ENCODE measurements around the gene SIRT7. TPM values are rescaled to one million over a fixed set of nuclear protein-coding genes. Genes with fewer than 3 reads are reported as not detected.

The SIRT7 gene
- 14.3 TPM for polyA plus RNA-seq (2013, experiment 1 of 2; ENCODE audit: insufficient read length)
- 12.7 TPM for polyA plus RNA-seq (2013, experiment 2 of 2; ENCODE audit: insufficient read length)

DNA sequence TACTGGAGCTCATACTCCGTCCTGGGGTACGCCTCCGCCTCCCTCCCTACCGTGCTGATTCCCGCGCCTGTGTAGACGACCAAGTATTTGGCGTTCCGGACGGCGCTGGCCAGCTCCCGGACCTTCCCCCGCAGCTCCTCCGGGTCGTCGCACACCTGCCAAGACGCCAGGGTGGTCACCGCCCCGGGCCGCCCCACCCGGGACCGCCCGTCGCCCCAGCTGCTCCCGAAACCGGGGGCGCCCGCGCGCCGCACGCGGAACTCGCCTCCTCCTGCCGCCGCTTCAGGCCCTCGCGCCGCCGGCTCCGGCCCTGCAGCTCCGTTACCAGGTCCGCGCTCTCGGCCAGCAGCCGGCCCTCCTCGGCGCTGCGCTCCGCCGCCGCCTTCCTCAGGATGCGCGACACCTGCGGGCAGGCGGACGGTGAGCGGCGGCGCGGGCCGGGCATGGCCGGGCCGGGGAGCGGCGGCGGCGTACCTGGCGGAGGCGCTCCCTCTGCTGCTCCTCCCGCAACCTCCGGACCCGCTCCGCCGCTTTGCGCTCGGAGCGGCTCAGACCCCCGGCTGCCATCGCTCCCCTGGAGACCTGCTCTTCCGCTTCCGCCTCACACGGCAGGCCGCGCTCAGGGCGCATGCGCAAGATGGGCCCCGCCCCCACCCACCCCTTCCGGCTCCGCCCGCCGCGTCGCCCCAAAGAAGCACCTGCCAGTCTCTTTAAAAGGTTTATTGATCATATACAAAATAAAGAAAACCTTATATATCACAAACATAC lies at the start of gene SIRT7:
Gene SIRT7, minus strand, starts transcription at position 612 of the 768 bp plus-strand sequence. Its CDS starts 45 bp downstream, at position 567.
- peak; percentile 74 for DNase-seq

GRCh38 chr17:81967244-81967532 lies 49.2 kb upstream of the SIRT7 start:
- no peak for DNase-seq

DNA sequence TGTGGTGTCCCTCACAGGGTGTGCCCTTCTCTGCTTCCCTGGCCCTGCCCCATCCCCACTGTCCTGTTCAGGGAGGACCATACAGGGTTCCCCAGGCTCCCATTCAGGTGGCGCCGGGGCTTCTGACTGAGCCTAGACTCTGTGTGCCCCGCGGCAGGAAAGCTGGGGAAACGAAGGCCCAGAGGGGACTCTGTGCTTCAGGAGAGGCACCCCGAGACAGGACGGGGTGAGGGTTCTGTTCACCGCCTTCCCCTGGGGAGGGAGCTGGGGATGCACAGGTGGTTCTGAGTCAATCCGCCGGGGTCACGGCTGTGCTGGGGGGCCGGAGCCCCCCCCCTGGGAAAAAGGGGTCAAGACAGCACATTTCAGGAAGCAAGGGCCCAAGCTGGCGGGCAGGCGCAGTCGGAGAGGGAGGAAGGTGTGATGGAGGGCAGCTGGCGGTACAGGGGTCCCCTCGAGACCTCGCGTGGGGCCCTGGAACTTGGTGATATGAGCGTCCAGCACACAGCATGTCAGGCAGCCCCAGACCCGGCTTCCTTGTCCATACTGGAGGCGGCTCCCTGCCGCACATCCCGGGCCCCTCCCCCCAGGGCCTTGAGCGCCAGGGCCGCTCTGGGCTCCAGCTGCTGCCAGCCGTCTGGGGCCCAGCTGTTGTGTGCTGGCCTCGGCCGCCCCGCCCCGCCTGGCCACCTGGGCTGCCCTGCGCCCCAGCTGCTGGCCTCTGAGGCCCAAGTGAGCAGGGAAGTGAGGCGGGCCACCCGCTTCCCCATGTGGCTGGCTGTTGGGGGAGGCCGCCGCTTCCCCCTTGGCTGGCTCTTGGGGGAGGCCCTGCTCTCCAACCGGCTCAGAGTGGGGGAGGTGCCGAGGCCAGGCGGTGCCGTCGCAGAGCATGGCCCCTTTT lies 48.6 kb upstream of the SIRT7 start:
- peak; percentile 11 for DNase-seq

- DNase-seq = no peak
These were observed 46.3 kb upstream of the SIRT7 start for GRCh38 chr17:81964081-81964849.

GRCh38 chr17:81962499-81963441 lies 44.8 kb upstream of the SIRT7 start:
- no peak for DNase-seq

GRCh38 chr17:81961521-81962498 lies 43.8 kb upstream of the SIRT7 start:
- DNase-seq = no peak

DNA sequence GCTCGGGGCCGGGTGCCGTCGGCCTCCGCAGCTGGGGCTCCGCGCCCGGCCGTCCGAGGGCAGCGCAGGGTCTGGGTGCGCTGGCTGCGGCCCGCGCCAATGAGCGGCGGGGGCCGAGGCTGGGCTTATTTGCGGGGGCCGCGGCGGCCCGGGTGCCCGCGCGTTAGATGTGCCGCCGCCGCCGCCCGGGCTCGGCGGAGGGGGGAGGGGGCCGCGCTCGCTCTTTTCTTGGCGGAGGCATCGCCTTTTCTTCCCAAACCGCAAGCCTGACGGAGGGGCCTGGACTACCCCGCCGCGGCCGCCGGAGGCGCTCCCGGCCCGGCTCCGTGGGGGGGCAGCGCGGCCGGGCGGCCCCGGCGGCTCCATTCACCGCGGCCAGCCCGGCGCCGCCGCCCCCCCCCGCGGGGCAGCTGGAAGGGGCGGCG lies 43.1 kb upstream of the SIRT7 start, which contains the start of gene NOTUM:
Gene NOTUM, minus strand, starts transcription at position 101 of the 425 bp plus-strand sequence. CDS start 278 bp downstream, outside the sequence.
- DNase-seq = peak; percentile 51

DNA sequence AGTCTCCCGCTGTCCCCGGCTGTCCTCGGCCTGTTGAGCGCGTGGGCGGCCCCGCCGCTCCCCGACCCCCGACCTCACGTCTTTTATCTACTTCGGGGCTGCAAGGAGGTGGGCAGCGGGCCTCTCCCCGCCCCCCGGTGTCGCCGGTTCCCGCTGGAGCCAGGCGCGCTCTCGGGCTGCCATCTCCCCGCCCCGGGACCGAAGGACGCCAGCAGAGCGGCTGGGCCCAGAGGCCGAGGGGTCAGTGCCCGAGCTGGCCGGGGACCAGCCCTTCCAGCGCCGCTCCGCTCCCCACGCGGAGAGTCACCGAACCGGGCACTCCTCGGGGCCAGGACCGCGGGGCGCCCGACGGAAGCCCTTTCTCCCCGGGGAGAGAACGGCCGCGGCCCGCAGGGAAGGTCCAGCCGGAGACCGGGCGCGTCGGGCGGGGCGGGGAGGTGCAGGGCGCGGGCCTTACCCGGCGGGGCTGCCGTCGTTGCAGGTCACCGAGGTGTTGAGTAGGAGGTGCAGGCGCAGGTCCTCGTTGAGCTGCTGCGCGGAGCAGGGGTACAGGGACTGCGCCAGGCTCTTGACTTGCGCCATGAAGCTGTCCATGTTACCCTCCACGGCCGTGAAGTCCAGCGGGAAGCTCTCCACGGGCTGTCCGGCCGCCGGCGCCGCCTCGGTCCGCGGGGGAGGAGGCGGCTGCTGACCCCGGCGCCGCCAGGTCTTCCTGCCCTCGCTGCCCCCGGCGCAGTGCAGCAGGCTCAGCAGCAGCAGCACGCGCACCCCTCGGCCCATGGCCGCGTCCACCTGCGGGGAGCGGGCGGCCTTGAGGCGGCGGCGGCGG lies 42.4 kb upstream of the SIRT7 start:
- DNase-seq = no peak

DNA sequence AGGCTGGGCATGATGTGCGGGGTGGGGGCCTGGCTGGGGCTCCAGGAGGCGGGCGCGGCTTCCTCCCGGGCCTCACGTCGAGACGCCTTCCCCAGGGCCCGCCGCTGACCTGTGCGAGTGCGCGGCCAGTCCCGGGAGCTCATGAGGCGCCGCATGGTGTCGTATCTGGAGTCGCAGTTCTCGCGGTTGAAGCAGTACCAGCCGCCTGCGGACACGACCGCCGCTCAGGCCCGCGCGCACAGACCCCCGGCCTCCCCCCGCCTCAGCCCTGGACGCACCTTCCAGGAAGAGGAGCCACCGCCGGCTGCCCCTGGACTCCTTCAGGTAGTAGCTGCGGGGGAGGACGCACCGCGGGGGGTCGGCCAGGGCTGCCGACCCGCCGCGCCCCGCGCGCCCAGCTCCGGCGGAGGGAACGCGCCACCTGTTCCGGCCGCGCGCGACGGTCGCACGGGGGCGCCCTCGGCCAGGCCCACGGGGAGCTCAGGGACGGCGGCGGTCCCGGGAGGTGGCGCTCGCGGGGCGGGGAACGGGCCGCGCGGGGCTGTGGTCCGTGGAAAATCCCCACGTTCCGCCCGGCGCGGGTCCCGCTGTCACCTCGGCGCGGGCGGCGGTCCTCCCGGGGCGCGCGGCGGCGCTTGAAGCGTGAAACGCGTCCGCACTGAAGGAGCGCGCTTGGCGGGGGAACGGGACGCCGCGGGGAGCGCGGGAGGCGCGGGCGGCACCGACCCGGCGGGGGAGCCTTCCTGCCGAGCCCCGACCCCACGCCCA lies 41.6 kb upstream of the SIRT7 start:
- DNase-seq = peak; percentile 51

DNA sequence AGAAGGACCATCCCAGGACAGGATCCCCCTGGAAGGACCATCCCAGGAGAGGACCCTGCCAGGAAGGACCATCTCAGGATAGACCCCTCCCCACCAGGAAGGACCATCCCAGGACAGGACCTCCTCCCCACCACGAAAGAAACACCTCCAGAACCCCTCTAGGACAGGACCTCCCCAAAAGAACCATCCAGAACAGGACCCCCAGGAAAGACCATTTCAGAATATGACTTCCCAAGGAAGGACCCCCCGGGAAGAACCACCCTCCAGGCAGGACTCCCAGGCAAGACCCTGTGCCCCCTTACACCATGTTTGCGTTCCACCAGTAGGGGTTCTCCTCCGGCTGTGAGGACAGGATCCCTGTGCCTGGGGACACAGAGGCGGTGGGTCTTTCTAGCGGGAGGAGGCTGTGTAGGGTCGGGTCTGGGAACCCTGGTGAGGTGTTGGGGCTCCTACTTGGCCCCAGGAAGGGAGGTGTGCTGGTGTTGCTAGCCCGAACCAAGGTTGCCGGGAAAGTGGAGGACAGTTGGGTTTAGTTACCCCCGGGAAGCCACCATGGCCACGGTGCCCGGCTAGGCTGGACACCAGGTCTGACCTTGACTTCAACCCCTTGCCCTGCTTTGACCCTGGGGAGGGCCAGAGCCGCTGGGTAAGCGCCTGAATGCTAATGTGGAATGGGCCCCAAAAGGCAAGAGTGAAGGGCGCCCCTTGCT lies 40.8 kb upstream of the SIRT7 start:
- DNase-seq = no peak

DNA sequence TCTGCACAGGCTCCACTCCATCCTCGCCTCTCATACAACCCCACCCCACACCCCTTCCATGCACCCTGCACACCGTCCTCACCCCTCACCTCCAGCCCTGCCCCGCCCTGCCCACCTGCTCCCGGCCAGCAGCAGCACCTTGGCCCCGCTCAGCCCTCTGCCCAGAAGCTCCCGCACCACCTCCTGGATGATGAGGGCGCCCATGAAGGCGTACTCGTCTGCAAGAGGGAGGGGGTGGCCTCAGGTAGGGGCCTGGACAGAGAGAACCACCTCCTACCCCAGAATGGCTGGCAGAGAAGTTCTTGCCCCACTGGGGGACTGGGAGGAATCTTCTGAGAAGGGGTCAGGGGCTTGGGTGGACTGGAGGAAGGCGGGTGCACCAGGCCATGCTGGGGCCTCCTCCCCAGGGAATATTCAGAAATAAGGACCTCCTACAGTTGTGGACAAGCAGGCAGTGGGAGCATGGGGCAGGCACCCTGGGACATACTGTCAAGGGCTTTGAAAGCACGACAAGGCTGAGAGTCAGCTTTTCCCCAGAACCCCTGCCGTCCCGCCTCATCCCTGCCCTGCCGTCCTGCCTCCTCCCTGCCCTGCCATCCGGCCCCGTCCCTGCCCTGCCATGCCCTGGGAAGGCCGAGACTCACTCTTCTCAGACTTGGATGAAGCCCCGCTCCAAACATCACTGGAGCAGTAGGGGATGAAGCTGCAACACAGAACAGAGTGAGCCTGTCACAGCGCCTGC lies 39.9 kb upstream of the SIRT7 start:
- DNase-seq = no peak

DNA sequence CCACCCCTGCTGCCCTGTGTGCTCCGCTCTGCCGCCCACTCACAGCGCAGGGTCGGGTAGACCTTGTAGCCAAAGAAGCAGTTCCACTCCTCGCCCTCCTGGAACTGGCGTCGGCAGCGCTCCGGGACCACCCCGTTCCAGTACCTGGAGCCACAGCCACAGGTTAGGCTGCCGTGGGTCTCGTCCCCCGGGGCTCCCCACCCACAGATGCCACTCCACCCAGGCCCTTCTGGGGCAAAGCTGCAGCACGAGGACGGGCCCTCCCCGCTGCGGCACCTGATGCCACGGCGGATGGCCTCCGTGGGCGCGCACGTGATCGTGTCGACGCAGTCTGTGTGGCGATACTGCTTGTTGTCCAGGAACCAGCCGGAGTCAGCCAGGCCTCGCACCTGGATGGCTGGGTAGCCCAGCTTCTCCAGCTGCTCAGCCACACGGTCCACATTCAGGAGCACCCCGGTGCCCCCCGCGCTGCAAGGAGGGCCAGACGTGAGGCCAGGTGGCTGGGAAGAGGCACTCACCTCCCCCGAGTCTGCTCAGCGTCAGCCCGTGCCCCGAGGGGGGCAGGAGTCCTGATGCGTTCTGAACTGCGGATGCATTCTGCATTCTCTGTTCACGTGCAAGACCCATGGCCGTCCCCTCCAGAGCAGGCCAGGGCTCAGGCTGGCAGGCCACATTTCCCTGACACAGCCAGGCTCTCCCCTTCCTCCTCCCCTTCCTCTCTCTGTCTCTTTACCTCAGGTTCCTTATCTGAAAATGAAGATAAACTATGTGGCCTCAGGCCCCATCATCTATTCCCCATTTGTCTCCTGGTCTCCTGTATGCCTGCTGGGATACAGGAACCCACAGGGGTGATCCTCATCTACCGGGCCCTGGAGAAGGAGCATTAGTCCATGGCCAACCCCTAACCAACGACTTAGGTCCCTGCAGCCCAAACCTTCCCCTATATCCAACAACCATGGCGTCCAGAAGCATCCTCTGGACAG lies 38.9 kb upstream of the SIRT7 start:
- DNase-seq = no peak

DNA sequence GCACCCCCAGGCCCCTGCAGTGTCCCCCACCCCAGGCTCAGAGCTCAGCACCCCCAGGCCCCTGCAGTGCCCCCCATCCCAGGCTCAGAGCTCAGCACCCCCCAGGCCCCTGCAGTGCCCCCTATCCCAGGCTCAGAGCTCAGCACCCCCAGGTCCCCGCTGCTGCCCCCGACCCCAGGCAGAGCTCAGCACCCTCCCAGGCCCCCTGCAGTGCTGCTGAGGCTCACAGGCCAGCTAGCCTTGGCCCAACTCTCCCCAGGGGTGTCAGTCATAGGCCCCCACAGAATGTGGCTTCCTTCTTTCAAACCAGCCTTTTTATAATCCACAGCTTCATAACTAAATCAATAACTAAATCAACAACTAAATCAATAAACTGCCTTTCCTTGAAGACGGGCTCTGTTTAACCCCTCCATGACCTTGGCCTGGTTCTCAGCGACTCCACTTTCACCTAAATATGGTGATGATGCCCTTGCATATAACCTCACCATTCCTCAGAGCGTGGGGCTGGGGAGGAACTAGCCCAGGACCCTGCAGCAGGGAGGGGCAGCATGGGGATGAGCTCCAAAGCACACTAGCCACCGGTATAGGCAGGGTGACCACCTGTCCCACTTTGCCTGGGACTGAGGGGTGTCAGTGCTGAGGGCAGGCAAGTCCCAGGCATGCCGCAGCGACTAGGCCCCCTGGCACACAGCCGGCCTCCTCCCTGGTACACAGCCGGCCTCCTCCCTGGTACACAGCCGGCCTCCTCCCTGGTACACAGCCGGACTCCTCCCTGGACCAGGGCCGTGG lies 38.0 kb upstream of the SIRT7 start:
- no peak for DNase-seq

- DNase-seq = no peak
These were observed 37.2 kb upstream of the SIRT7 start for GRCh38 chr17:81955058-81955681.
